GM19452 (cell line): ENCODE data around the gene HEATR9.

Experiments
- ATAC-seq: cut with Tn5 transposase; IDR thresholded peaks from one replicate; pipeline ENCODE4 v1.9.1; 2021; ENCODE audit not compliant: unreplicated experiment

Gene HEATR9

DNA sequence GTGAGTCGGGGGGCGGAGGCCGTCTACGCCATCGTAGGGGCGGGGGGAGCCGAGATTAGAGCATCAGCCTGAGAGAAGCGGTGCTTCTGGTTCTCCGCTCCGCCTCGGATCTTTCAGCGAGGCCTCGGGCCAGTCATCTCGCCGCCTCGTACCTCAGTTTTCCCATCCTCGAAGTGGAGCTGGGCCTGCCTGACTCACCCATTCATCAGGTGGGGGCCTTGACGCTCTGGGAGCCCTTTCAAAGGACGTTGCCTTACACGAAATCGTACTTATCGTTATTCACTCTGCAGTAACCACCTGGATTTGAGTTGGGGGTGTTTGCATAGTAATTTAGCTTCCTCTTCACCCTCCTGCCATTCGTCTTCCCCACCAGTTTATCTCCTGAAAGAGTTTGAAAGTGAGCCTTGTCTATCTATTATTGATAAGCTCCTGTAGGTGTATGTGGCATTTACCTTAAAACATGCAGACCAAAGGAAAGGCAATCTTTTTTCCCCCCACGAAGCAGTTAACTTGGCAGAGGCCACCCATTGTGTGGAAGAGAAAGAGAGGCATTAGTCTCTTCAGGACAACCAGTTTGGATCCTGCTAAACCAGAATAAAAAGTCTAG lies 58.7 kb downstream of the HEATR9 start:
- no peak for ATAC-seq

DNA sequence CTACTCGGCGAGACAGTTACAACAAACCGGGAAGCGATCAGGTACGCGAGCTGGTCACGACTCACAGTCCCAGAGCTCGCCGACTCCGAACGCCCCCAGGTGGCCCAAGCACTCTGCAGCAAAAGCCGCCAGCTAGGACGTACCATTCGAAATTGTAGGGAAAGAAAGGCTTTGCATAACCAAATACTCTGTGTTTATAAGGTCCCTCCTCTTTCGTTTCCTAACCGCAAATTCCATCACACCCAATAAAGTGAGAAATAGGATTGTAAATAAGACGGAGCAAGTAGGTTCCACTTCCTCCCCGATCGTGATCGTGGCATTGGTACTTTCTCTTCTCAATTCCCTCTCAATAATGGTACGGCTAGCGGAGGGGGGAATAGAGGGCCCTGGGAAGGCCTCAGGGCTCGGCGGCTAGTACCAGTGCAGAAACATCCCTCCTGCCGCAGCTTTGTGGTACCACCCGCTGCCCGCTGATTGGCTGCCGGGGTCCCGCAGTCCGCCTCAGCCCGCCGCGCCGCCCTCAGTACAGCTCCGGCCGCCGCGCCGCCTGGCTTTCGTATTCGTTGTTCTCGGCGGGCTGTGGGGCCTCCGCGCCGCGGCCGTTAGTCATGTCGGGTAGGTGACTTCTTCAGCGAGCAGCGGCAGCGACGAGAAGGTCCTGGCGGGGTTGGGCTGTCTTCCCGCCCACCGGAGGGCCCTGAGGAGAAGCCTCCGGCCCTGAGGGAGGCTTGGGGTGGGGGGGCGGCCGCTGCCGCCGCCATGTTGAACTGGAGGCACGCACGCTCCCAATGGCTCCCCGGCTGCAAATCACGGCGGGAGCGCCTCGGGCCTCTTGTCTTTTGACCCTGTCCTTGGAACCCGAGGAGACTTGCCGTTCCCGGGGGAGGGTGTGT lies 59.5 kb downstream of the HEATR9 start, which contains the start of gene TAF15:
TSS of gene TAF15 (plus strand) at position 523 of the 893 bp plus-strand sequence. CDS start at position 609, 86 bp downstream.
- peak; percentile 91 for ATAC-seq

DNA sequence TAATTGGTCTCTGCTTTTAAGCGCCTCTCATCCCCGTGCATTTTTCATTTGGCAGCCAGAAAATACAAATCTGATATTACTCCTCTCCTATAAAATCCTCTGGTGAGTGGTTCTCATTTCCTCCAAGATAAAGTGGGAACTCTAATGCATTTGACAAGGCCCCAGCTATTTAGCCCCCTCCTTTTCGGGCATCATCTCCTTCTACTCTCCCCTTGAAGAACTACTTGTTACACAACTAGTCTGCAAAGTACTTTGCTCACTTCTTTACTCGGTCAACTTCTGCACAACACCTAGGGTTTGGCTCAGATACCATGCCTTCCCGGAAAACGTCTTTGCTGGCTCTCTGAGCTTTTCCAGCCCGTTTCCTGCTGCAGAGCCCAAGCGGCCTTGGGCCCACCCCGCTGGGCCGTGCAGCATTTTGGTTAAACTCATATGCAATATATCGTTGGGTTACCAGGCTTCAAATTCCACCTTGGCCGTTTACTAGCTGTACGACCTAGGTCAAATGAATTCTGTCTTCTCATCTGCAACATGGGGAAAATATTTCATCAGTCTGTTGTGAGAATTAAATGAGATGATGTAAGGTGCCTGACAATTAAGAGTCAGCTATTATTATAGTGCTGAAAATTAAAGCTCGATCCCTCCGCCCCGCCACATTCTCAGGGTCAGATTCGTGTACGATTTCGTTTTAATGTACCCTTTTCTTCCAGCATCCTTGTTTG lies 60.3 kb downstream of the HEATR9 start:
- ATAC-seq = no peak

DNA sequence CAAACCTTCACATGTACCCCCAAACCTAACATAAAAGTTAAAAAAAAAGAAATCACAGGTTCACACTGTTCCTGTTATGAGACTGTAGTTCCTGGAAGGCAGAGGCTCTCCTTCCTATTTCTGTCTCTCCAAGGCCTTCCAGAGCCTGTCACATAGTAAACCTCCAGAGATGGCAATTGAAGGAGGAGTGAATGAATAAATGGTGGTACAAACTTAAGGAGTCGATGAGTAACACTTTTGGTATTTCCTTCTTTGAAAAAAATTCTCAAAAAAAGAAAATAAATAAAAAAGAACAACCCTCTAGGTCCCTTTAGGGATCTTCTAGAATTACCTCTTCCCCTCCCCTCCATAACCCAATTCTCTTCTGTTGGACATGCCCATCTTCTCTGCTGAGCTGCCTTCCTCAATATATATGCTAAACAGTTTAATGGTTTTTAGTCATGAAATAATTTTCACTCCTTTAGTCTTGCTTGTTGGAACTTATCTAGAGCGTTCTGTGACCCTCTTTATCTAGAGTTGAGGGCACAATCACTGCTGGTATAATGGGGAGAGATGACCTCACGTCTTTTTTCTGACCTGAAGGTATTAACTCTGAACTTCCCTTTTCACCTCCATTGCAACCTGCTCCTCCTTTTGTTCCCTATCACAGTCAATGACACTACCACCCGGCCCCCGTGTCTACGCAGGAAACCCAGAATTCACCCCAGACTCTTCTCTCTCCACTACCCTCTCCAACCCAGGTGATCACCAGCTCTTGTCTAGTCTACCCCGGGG lies 61.1 kb downstream of the HEATR9 start:
- no peak for ATAC-seq
